Measurements from ENCODE around the gene KCP.

DNA sequence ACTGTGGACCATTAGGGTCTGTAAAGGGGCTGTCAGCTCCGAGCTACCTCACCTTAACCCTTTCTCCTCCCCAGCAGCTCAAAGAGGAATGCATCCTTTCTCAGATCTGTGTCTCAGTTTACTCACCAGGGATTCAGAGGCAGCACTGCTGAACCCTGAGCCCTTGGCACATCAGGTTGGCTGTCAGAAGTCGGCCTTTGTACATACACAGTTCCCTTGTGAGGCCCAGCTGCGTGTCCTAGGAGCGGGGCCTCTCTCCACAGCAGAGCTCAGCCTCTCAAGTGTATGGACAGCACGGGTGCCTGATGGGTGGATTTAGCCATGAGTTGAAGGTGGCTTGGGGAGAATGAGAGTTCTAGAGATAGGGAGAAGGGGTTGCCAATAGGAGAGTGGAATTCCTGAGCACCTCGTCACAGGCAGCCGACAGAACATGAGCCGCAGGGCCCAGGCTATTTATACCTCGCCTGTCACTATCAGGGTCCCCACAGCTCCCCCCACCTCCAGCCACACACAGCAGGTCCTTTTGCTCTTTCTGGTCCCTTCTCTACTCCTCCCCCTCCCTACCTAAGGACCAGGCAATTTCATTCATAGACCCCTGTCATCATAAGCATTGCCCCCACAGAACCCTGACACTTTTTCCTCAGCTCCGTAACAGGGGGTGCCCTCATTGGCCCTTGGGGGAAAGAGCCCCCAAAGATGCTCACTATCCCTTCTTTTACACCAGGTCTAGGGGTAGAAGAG is 82.4 kb downstream of the KCP start:
- TF ChIP-seq SP1 (CRISPR knock-in tag; conservative IDR thresholded peaks at IDR 0.05), result no peak
- TF ChIP-seq, protein P1, sequence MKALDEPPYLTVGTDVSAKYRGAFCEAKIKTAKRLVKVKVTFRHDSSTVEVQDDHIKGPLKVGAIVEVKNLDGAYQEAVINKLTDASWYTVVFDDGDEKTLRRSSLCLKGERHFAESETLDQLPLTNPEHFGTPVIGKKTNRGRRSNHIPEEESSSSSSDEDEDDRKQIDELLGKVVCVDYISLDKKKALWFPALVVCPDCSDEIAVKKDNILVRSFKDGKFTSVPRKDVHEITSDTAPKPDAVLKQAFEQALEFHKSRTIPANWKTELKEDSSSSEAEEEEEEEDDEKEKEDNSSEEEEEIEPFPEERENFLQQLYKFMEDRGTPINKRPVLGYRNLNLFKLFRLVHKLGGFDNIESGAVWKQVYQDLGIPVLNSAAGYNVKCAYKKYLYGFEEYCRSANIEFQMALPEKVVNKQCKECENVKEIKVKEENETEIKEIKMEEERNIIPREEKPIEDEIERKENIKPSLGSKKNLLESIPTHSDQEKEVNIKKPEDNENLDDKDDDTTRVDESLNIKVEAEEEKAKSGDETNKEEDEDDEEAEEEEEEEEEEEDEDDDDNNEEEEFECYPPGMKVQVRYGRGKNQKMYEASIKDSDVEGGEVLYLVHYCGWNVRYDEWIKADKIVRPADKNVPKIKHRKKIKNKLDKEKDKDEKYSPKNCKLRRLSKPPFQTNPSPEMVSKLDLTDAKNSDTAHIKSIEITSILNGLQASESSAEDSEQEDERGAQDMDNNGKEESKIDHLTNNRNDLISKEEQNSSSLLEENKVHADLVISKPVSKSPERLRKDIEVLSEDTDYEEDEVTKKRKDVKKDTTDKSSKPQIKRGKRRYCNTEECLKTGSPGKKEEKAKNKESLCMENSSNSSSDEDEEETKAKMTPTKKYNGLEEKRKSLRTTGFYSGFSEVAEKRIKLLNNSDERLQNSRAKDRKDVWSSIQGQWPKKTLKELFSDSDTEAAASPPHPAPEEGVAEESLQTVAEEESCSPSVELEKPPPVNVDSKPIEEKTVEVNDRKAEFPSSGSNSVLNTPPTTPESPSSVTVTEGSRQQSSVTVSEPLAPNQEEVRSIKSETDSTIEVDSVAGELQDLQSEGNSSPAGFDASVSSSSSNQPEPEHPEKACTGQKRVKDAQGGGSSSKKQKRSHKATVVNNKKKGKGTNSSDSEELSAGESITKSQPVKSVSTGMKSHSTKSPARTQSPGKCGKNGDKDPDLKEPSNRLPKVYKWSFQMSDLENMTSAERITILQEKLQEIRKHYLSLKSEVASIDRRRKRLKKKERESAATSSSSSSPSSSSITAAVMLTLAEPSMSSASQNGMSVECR (CRISPR knock-in tag; IDR thresholded peaks at IDR 0.05; ENCODE audit: borderline replicate concordance), result no peak
- no peak for TF ChIP-seq NR3C1 (CRISPR knock-in tag; conservative IDR thresholded peaks at IDR 0.05; ENCODE audit: low read depth)
- no peak for TF ChIP-seq JUN (CRISPR knock-in tag; IDR thresholded peaks at IDR 0.05)
- TF ChIP-seq, protein P2, sequence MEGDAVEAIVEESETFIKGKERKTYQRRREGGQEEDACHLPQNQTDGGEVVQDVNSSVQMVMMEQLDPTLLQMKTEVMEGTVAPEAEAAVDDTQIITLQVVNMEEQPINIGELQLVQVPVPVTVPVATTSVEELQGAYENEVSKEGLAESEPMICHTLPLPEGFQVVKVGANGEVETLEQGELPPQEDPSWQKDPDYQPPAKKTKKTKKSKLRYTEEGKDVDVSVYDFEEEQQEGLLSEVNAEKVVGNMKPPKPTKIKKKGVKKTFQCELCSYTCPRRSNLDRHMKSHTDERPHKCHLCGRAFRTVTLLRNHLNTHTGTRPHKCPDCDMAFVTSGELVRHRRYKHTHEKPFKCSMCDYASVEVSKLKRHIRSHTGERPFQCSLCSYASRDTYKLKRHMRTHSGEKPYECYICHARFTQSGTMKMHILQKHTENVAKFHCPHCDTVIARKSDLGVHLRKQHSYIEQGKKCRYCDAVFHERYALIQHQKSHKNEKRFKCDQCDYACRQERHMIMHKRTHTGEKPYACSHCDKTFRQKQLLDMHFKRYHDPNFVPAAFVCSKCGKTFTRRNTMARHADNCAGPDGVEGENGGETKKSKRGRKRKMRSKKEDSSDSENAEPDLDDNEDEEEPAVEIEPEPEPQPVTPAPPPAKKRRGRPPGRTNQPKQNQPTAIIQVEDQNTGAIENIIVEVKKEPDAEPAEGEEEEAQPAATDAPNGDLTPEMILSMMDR (IDR thresholded peaks at IDR 0.05), result no peak
- no peak for TF ChIP-seq ATF1 (CRISPR knock-in tag; IDR thresholded peaks at IDR 0.05)
- TF ChIP-seq, protein P3, sequence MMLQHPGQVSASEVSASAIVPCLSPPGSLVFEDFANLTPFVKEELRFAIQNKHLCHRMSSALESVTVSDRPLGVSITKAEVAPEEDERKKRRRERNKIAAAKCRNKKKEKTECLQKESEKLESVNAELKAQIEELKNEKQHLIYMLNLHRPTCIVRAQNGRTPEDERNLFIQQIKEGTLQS (CRISPR knock-in tag; conservative IDR thresholded peaks at IDR 0.05), result no peak
- TF ChIP-seq, protein P4, sequence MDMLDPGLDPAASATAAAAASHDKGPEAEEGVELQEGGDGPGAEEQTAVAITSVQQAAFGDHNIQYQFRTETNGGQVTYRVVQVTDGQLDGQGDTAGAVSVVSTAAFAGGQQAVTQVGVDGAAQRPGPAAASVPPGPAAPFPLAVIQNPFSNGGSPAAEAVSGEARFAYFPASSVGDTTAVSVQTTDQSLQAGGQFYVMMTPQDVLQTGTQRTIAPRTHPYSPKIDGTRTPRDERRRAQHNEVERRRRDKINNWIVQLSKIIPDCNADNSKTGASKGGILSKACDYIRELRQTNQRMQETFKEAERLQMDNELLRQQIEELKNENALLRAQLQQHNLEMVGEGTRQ (CRISPR knock-in tag; IDR thresholded peaks at IDR 0.05), result no peak
- TF ChIP-seq, protein P5, sequence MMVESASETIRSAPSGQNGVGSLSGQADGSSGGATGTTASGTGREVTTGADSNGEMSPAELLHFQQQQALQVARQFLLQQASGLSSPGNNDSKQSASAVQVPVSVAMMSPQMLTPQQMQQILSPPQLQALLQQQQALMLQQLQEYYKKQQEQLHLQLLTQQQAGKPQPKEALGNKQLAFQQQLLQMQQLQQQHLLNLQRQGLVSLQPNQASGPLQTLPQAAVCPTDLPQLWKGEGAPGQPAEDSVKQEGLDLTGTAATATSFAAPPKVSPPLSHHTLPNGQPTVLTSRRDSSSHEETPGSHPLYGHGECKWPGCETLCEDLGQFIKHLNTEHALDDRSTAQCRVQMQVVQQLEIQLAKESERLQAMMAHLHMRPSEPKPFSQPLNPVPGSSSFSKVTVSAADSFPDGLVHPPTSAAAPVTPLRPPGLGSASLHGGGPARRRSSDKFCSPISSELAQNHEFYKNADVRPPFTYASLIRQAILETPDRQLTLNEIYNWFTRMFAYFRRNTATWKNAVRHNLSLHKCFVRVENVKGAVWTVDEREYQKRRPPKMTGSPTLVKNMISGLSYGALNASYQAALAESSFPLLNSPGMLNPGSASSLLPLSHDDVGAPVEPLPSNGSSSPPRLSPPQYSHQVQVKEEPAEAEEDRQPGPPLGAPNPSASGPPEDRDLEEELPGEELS (CRISPR knock-in tag; IDR thresholded peaks at IDR 0.05), result no peak
- TF ChIP-seq GABPB1 (CRISPR knock-in tag; IDR thresholded peaks at IDR 0.05), result no peak
- TF ChIP-seq, protein P6, sequence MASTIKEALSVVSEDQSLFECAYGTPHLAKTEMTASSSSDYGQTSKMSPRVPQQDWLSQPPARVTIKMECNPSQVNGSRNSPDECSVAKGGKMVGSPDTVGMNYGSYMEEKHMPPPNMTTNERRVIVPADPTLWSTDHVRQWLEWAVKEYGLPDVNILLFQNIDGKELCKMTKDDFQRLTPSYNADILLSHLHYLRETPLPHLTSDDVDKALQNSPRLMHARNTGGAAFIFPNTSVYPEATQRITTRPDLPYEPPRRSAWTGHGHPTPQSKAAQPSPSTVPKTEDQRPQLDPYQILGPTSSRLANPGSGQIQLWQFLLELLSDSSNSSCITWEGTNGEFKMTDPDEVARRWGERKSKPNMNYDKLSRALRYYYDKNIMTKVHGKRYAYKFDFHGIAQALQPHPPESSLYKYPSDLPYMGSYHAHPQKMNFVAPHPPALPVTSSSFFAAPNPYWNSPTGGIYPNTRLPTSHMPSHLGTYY (CRISPR knock-in tag; IDR thresholded peaks at IDR 0.05), result no peak
- no peak for TF ChIP-seq NR2C2 (CRISPR knock-in tag; IDR thresholded peaks at IDR 0.05)
- TF ChIP-seq CBFB (CRISPR knock-in tag; IDR thresholded peaks at IDR 0.05; ENCODE audit: low read depth), result no peak
